Measurements from ENCODE around the gene GALNT18. TPM values are rescaled to one million over a fixed set of nuclear protein-coding genes. Genes with fewer than 3 reads are reported as not detected.

The GALNT18 gene
- total and polyA plus RNA-seq, 2 of the 4 experiments (the other 2 are of a cell fraction) = 9.5 to 11.3 TPM

DNA sequence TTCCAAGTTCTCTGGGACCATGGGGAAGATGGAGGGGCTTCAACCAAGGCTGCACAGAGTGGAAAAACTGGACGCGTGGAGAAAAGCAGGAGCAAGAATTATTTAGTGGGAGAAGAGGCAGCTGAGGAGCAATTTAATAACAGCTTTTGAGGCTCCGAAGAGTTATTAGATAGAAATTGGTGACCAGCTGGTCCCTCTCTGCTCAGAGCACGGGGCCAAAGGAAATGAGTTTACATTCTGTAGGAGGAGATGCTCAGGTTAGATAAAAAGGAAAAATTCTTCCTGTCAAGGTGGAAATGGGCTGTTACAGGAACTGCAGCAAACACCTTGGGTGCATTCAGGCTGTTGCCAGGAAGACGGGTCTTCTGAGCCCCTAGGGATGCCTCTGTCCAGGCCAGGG, 47.0 kb upstream of the GALNT18 start:
- Histone ChIP-seq H3K14ac (replicated peaks; ENCODE audit: low read depth, low read length) (no peak overlapping the region), H4K5ac (ENCODE audit: low read depth, low read length) (no peak overlapping the region), H3K79me1 (ENCODE audit: low read depth in 1 of 2, low read length in 2 of 2) (no peaks in the 10 kb centered on the region), H3K4me3 (ENCODE audit: insufficient read depth, low read depth, low read length) (no peak overlapping the region), H3K27me3 (ENCODE audit: control insufficient read depth, insufficient read depth, low read length) (peaks cover 67% of the 10 kb centered on the region), H4K91ac (ENCODE audit: insufficient read depth, low read depth, low read length) (no peak overlapping the region), H4K8ac (ENCODE audit: low read depth in 2 of 2, low read length in 2 of 2) (no peak overlapping the region), H2BK5ac (ENCODE audit: low read depth, low read length, poor library complexity, severe bottlenecking) (no peak overlapping the region), H3K4me1 (ENCODE audit: control insufficient read depth, insufficient read depth, low read length) (no peaks in the 10 kb centered on the region), H3K36me3 (ENCODE audit: control insufficient read depth, insufficient read depth, low read length) (no peaks in the 10 kb centered on the region), H2BK120ac (ENCODE audit: low read depth, low read length) (no peak overlapping the region), H3K9me1 (ENCODE audit: insufficient read depth, low read length) (no peaks in the 10 kb centered on the region), H3K23ac (ENCODE audit: low read depth, low read length) (no peak overlapping the region), H2AFZ (replicated peaks; ENCODE audit: low read length, poor library complexity) (no peak overlapping the region), H3K27ac (ENCODE audit: insufficient read depth, low read length) (no peak overlapping the region), H2AK9ac (replicated peaks; ENCODE audit: low read depth, low read length, poor library complexity) (no peak overlapping the region), H3K9ac (ENCODE audit: low read depth, low read length) (no peak overlapping the region), H3K4me2 (ENCODE audit: low read depth, low read length) (no peak overlapping the region), H2AK5ac (ENCODE audit: low read depth, low read length) (no peak overlapping the region), H3K56ac (ENCODE audit: extremely low read depth, insufficient read depth, low read length) (no peak overlapping the region), H3K9me3 (ENCODE audit: control insufficient read depth, insufficient read depth, low read length) (peaks cover 3% of the 10 kb centered on the region), H2BK15ac (ENCODE audit: low read depth, low read length) (no peak overlapping the region), H3K4ac (ENCODE audit: low read depth, low read length) (no peak overlapping the region), H4K20me1 (ENCODE audit: insufficient read depth, low read length) (no peaks in the 10 kb centered on the region), H3K18ac (ENCODE audit: low read depth, low read length) (no peak overlapping the region), H2BK20ac (ENCODE audit: low read depth, low read length) (no peak overlapping the region)
- dilution Hi-C loops (cut with HindIII; ENCODE audit: low sequenced_read_pairs, unreplicated experiment) (no loop called here), intact Hi-C loops (cut with micrococcal nuclease) (no loop called here), in situ Hi-C loops (cut with MboI; ENCODE audit: low sequenced_read_pairs) (no loop called here)
- 100% methylated on average over 1 of the region's 5 CpGs; no CpG with 5 or more reads in 1 of the 2 experiments for WGBS, 2 experiments (ENCODE audit: extremely low coverage in 2 of 2, insufficient read length in 1 of 2)
- no peak for DNase-seq
- no peak for ATAC-seq (ENCODE audit: low read depth)
- ChIA-PET POLR2A (ENCODE audit: unreplicated experiment) (no interaction called here), CTCF (no interaction called here)
- TF ChIP-seq, protein P1, sequence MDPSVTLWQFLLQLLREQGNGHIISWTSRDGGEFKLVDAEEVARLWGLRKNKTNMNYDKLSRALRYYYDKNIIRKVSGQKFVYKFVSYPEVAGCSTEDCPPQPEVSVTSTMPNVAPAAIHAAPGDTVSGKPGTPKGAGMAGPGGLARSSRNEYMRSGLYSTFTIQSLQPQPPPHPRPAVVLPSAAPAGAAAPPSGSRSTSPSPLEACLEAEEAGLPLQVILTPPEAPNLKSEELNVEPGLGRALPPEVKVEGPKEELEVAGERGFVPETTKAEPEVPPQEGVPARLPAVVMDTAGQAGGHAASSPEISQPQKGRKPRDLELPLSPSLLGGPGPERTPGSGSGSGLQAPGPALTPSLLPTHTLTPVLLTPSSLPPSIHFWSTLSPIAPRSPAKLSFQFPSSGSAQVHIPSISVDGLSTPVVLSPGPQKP (IDR thresholded peaks at IDR 0.05; ENCODE audit: borderline replicate concordance, low read depth, low read length) = no peak
- TF ChIP-seq RFX5 (IDR thresholded peaks at IDR 0.05; ENCODE audit: low read depth, low read length) (no peak), RAD21 (IDR thresholded peaks at IDR 0.05; ENCODE audit: low read length) (no peak), MXI1 (IDR thresholded peaks at IDR 0.05; ENCODE audit: borderline replicate concordance, low read depth, low read length) (no peak), CEBPB (IDR thresholded peaks at IDR 0.05; ENCODE audit: low read depth, low read length) (no peak), RCOR1 (IDR thresholded peaks at IDR 0.05; ENCODE audit: insufficient replicate concordance, low read length) (no peak), BHLHE40 (IDR thresholded peaks at IDR 0.05; ENCODE audit: low read depth, low read length) (no peak), NFE2L2 (IDR thresholded peaks at IDR 0.05; ENCODE audit: low read depth, low read length) (no peak), MAZ (IDR thresholded peaks at IDR 0.05; ENCODE audit: borderline replicate concordance, low read depth, low read length) (no peak), SMC3 (IDR thresholded peaks at IDR 0.05; ENCODE audit: low read depth, low read length) (no peak), CHD1 (IDR thresholded peaks at IDR 0.05; ENCODE audit: low read depth, low read length) (no peak), MAFK (IDR thresholded peaks at IDR 0.05; ENCODE audit: low read depth, low read length) (no peak), POLR2A (IDR thresholded peaks at IDR 0.05; ENCODE audit: low read depth, low read length) (no peak), FOS (IDR thresholded peaks at IDR 0.05; ENCODE audit: low read depth, low read length) (no peak)
- TF ChIP-seq, protein P2, sequence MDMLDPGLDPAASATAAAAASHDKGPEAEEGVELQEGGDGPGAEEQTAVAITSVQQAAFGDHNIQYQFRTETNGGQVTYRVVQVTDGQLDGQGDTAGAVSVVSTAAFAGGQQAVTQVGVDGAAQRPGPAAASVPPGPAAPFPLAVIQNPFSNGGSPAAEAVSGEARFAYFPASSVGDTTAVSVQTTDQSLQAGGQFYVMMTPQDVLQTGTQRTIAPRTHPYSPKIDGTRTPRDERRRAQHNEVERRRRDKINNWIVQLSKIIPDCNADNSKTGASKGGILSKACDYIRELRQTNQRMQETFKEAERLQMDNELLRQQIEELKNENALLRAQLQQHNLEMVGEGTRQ (IDR thresholded peaks at IDR 0.05; ENCODE audit: low read depth, low read length) = no peak
- TF ChIP-seq, protein P3, sequence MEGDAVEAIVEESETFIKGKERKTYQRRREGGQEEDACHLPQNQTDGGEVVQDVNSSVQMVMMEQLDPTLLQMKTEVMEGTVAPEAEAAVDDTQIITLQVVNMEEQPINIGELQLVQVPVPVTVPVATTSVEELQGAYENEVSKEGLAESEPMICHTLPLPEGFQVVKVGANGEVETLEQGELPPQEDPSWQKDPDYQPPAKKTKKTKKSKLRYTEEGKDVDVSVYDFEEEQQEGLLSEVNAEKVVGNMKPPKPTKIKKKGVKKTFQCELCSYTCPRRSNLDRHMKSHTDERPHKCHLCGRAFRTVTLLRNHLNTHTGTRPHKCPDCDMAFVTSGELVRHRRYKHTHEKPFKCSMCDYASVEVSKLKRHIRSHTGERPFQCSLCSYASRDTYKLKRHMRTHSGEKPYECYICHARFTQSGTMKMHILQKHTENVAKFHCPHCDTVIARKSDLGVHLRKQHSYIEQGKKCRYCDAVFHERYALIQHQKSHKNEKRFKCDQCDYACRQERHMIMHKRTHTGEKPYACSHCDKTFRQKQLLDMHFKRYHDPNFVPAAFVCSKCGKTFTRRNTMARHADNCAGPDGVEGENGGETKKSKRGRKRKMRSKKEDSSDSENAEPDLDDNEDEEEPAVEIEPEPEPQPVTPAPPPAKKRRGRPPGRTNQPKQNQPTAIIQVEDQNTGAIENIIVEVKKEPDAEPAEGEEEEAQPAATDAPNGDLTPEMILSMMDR (conservative IDR thresholded peaks at IDR 0.05; ENCODE audit: low read depth, low read length) = no peak
- BruUV-seq (replicated peaks) = no TSS peak

All from IMR-90 (cell line).